GM21723 (cell line): ENCODE data around the gene DIAPH2.
"Not testable (repeated sequence)": the region's sequence is repeated elsewhere in the genome, so short reads cannot be mapped to it uniquely, and the experiment has no call there.

Experiments
- ATAC-seq: cut with Tn5 transposase; IDR thresholded peaks from one replicate; pipeline ENCODE4 v1.9.1; 2021; ENCODE audit warnings: mild to moderate bottlenecking, moderate library complexity; ENCODE audit not compliant: unreplicated experiment

DIAPH2 gene

DNA sequence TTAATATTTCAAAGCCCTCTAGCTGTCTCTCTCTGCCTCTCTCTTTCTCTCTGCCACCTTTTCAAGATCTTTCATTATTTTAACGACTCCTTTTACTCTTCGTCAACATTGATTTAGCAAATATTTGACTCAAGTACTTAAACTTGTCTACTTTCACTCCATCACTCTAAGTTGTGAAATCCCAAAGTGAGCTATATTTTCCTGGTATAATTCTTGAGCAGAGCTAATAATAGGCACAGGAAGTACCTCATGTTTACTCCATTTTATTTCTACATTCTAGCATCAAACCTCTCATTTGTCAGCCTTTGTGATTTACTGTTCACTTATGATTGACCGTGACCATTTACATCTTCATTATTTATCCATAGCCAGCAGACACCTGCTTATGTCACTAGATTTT lies 681.6 kb downstream of the DIAPH2 start:
- no peak for ATAC-seq

GRCh38 chrX:97367125-97367524 lies 682.5 kb downstream of the DIAPH2 start:
- ATAC-seq = no peak

DNA sequence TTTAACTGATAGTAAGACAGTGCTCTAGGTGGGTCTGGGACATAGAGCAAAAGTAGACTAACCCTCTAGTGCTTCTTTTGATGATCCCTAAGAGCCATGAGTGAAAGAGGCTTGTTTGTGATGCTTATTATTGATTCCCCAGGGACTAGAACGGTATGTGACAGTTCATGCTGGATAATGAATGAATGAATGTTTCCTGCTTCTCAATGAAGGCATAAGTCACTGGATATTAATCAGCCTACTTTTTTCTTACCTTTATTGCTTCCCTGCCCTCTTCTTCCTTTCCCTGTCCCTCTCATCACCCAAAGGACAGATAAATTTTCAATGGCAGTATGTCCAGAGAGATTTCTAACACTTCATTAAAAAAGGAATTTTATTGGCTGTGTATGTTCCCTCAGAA lies 685.3 kb downstream of the DIAPH2 start:
- no peak for ATAC-seq

- ATAC-seq = no peak
These were observed 687.5 kb downstream of the DIAPH2 start for GRCh38 chrX:97372001-97372766.

- no peak for ATAC-seq
These were observed 689.6 kb downstream of the DIAPH2 start for GRCh38 chrX:97374266-97374665.

- ATAC-seq = no peak
These were observed 695.6 kb downstream of the DIAPH2 start for GRCh38 chrX:97380200-97380599.

DNA sequence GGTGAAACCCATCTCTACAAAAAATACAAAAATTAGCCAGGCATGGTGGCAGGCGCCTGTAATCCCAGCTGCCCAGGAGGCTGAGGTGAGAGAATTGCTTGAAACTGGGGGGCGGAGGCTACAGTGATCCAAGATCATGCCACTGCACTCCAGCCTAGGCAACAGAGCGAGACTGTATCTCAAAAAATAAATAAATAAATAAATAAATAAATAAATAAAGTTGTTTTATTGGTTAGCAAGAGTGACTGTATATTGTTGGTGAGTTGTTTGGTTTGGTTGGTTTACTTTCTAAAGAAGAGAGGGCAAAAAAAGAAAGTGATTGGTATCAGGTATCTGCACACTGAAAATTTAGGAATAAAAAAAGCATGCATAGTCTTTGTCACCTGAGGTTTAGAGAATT lies 700.0 kb downstream of the DIAPH2 start:
- no peak for ATAC-seq

GRCh38 chrX:97387004-97387403 lies 702.4 kb downstream of the DIAPH2 start:
- no peak for ATAC-seq

- no peak for ATAC-seq
These were observed 705.1 kb downstream of the DIAPH2 start for GRCh38 chrX:97389761-97390192.

DNA sequence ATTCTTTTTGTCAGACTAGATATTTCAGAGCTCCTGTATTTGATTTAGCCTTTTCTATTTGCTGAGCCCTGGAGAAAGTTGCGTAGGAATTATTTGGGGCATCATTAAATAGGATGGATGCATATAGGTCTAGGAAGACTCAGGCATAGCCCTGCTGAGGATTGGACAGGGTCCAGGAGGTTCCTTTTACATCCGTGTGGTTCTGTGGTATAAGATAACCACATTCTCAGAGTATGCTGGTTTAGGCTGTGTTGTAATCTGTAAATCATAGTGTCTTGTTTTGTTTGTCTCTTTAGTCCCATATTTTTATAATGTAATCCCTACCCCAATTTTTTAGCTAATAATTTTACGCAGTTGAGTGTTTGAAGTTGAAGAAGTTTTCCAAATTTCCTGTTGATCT lies 712.7 kb downstream of the DIAPH2 start:
- ATAC-seq = no peak

DNA sequence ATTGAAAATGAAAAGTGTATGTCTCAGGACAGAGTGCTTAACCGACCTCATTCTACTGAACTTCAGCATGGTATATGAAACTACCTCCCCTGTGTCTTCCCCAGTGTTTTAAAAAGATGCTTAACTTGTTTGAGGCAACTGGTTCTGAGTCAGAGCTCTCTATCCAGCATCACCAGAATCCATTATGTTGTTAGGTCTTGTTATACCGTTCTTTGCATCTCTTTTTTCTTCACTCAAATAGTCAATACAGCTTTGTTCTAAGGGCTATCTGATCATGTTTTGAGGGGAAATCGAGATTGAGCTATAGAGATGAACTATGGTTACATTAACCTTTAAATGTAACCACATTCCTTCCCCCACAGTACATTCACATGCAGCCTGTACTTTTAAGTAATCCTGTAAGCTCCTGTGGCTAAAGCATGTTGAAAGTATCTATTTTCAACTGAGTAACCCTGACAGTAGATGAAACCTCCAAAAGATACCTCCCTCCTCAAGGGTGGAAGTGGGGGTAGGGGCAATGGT lies 713.4 kb downstream of the DIAPH2 start:
- peak; percentile 55 for ATAC-seq

GRCh38 chrX:97399400-97399799 lies 714.8 kb downstream of the DIAPH2 start:
- peak; percentile 43 for ATAC-seq

DNA sequence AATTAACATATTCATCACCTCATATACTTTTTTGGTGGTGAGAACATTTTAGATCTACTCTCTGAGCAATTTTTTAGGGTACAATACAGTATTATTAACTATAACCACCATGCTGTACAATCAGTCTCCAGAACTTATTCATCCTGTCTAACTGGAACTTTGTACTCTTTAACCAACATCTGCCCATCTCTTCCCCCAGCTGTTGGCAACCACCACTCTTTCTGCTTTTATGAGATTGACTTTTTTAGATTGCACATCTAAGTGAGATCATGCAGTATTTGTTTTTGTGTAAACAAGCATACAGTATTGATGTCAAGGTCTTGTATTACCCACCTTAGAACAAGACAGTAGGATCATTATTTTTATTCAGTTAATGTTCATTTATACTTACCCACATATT lies 715.9 kb downstream of the DIAPH2 start:
- ATAC-seq = no peak

DNA sequence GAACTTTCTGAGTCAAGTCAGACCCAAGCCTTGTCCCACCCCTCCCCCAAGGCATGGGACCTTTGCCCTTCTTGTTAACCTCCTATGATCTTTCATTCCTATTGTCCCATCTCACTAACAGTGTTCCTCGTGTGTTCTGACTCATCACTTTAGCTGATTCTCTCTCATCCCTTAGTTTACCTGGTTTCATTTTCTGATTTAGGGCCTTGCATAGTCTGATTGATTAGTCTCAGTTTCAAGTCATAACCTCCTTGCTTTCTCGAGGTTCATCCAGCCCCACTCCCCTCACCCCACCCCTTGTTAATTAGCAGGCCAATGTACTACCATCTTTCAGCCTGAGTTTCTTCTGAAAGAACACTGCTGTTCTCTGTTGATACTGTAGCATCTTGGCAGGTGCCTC lies 716.5 kb downstream of the DIAPH2 start:
- peak; percentile 42 for ATAC-seq

DNA sequence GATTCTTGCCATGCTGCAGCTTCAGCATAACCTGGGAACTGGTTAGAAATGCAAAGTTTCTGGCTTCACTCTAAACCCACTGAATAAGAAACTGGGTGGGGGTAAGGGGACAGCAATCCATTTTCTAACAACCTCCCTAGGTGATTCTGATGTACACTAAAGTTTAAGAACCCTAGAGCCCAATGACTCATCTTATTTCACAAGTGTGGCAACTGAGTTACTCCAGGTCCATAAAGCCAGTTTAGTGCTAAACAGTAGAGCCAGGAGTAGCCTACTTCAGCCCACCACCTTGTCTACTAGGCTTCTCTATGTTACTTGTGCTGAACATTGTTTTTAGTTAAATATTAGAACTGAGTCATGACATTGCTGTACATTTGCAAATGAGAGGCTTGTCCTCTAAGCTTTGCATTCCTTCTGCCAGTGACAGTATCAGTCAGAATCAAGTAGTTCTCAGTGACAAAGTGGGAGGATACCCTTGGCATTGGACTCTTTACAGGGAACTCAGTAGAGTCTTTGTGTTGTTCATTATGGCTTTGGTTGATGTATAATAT lies 717.0 kb downstream of the DIAPH2 start:
- ATAC-seq = no peak

DNA sequence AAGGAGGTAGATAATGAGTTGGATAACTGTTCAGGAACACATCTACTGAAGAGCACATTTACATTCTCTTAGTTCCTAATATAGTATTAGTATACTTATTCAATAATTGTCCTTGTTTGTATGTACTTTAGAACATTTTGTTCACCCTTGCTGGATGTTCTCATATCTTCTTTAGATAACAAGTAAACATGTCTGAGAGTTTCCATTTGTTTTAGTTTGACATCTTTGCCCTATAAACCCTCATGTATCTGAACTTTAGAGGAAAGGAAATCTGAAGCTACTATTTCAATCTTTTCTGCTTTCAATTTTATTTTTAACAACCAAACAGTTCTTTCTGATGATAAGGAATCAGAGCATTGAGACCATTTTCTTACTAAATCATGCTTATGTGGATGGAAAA lies 717.7 kb downstream of the DIAPH2 start:
- no peak for ATAC-seq

- ATAC-seq = no peak
These were observed 718.3 kb downstream of the DIAPH2 start for GRCh38 chrX:97402903-97403302.

DNA sequence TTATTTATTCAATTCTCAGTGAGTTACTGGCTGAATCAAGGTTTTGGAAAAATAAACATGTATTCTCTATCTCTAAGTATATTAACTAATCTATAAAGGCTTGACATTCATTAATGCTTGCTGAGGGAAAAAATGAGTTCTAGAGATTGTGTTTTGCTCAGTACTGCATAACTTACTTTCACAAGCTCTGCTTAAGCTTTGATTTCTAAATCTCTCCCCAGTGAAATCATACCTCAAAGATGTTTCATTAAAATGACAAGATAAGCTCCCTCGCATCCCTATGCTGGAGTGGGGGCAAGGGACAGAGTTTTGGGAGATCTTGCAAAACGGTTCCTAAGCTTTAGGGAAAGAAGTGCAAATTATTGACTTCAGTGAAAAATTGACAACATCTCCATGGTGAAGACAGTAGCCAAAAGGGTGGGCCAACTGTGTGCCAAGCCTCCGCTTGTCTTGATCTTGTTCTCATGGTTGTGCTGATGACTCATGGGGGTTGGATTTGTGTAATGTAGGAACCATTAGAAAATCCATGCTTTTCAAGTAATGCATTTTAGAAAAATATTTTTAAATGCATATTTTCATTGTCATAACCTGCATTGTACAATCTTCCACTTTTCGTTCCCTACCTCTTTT lies 720.5 kb downstream of the DIAPH2 start:
- no peak for ATAC-seq

- not testable (repeated sequence) for ATAC-seq
These were observed 725.2 kb downstream of the DIAPH2 start for GRCh38 chrX:97409632-97410415.

DNA sequence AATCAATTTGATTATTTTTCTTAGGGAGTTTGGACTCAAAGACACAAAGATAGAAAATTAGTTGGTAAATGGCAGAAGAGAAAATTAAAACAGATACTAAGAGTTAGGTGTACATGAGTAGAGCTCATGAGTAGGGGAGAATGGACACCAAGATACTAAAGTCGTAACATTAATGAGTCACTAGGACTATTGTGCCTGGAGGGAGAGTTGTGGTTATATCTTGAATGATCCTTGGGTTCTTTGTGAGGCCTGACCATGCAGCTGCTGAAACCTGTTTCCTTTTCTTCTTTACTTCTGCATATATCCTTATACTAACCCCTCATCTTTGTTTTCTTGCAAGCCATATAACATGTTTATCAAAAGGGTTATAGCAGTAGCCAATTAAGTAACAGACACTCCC lies 731.8 kb downstream of the DIAPH2 start:
- ATAC-seq = no peak

DNA sequence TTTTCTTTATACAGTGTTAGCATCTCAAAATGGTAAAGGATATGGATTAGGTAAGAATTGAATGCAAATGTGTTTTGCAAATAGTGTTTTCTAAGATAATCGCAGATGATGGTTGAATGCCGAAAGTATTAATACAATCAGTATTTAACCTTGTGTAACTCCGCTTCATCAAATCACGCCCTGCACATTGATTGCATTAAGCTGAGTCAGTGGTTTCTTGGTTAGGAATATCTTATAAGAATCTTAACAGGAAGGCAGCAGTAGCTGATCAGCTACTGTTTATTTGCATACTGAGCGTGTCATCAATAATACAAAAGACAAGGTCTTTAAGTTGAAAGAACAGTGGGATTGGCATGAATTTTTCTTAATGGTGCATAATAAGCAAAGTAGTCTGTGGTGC lies 744.5 kb downstream of the DIAPH2 start:
- no peak for ATAC-seq
